ENCODE results near the gene GADD45B. TPM values are rescaled to one million over a fixed set of nuclear protein-coding genes. Genes with fewer than 3 reads are reported as not detected.
"Not testable (repeated sequence)": the region's sequence is repeated elsewhere in the genome, so short reads cannot be mapped to it uniquely, and the experiment has no call there.

Gene GADD45B
- total and polyA plus RNA-seq, 4 experiments from 2014 or later = 44.9 to 94.4 (median 88.3) TPM

DNA sequence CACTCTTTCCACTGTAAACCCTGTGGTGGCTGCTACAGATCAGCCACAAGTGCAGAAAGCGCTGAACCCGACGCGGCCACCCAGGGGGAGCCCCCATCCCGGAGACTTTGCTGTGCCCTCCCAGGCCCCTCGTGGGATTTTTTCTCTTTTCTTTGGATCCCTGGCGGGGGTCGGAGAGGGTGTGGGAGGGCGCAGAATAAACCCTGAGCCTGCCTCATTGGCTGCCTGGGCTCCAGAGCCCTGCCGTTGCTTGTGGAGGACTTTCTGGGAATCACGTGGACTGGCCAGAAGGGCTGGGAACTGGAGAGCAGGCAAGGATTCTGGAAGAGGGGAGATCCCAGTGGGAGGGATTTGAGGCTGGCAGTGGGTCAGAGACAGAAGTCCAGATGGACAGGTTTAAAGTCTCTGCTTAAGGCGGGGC is 24.9 kb downstream of the GADD45B start:
- peaks cover 26% of the 10 kb centered on the region for H3K4me1 ChIP-seq (ENCODE audit: insufficient read depth, low read length)
- Mint-ChIP-seq H3K9me3 (no peaks in the 10 kb centered on the region), H3K27ac (no peak overlapping the region), H3K36me3 (no peaks in the 10 kb centered on the region), H3K27me3 (no peaks in the 10 kb centered on the region), H3K4me1 (peaks cover 9 to 35% (median 17%) of the 10 kb centered on the region in 4 donors), H3K4me3 (no peak overlapping the region)
- no peaks in the 10 kb centered on the region for H3K9me3 ChIP-seq (ENCODE audit: control insufficient read depth in 1 of 2, low read length in 2 of 2)
- intact Hi-C loops (cut with micrococcal nuclease) = no loop called here
- no peak overlapping the region for H3K4me3 ChIP-seq (ENCODE audit: low read length in 2 of 2)
- ChIA-PET CTCF (ENCODE audit: partially characterized antibody) (no interaction called here), POLR2A (ENCODE audit: partially characterized antibody) (interaction anchor here (1.0 kb wide), 1 partner anchor 25 kb away, joined by 3 read pairs; the partner anchor contains the start of gene GADD45B)
- no peak overlapping the region for H3K27ac ChIP-seq (ENCODE audit: low read depth, low read length)
- H3K27me3 ChIP-seq (ENCODE audit: insufficient read depth, low read length) = no peaks in the 10 kb centered on the region
- no peak for DNase-seq
- no peaks in the 10 kb centered on the region for H3K36me3 ChIP-seq (ENCODE audit: insufficient read depth, low read length)

- Histone ChIP-seq H3K9me3 (ENCODE audit: control insufficient read depth in 1 of 2, low read length in 2 of 2) (no peaks in the 10 kb centered on the region), H3K27ac (ENCODE audit: low read depth, low read length) (peak overlapping the region; percentile 74), H3K4me1 (ENCODE audit: insufficient read depth, low read length) (peaks cover 25% of the 10 kb centered on the region), H3K36me3 (ENCODE audit: insufficient read depth, low read length) (no peaks in the 10 kb centered on the region), H3K4me3 (ENCODE audit: low read length in 2 of 2) (peak overlapping the region in 1 of 2 donors; percentile 23), H3K27me3 (ENCODE audit: insufficient read depth, low read length) (no peaks in the 10 kb centered on the region)
- peaks cover 15 to 41% (median 24%) of the 10 kb centered on the region in 4 donors for H3K4me1 Mint-ChIP-seq
- H3K27ac Mint-ChIP-seq = peak overlapping the region; percentile 93 to 97 (median 96)
- H3K36me3 Mint-ChIP-seq = no peaks in the 10 kb centered on the region
- CTCF ChIA-PET (ENCODE audit: partially characterized antibody) = interaction anchor here (0.6 to 3.4 kb wide), 9 partner anchors 9 to 678 kb away, joined by 3 to 13 read pairs (median 4); partner anchors contain the start of gene GADD45B
- peak; percentile 74 to 91 (median 75) for DNase-seq
- H3K27me3 Mint-ChIP-seq = no peaks in the 10 kb centered on the region
- peak overlapping the region; percentile 48 to 89 (median 78) for H3K4me3 Mint-ChIP-seq
- intact Hi-C loops (cut with micrococcal nuclease) = loop anchor here (1.0 to 2.0 kb wide), 3 partner anchors 25 to 49 kb away; no protein-coding TSS in a partner anchor
- POLR2A ChIA-PET (ENCODE audit: partially characterized antibody) = interaction anchor here (0.6 to 8.3 kb wide), 16 partner anchors 9 to 860 kb away, joined by 3 to 271 read pairs (median 8); partner anchors contain the start of genes GADD45B and LMNB2
- no peaks in the 10 kb centered on the region for H3K9me3 Mint-ChIP-seq
Measured at GRCh38 chr19:2503521-2504109, 27.7 kb downstream of the GADD45B start.

DNA sequence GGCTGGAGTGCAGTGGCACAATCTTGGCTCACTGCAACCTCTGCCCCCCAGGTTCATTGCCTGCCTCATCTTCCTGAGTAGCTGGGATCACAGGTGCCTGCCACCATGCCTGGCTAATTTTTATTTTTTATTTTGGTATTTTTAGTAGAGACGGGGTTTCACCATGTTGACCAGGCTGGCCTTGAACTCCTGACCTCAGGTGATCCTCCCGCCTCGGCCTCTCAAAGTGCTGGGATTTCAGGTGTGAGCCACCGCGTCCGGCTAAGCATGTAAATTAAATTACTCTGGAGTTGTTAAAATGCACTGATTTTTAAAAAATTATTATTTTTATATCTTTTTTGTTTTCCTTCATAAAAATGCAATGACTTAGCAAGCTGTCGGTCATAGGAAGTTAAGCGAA is 30.7 kb downstream of the GADD45B start:
- H3K4me1 ChIP-seq (ENCODE audit: insufficient read depth, low read length) = peaks cover 25% of the 10 kb centered on the region
- H3K27ac ChIP-seq (ENCODE audit: low read depth, low read length); H3K27me3 ChIP-seq (ENCODE audit: insufficient read depth, low read length); H3K36me3 ChIP-seq (ENCODE audit: insufficient read depth, low read length); H3K27me3 Mint-ChIP-seq; H3K4me3 ChIP-seq (ENCODE audit: low read length in 2 of 2); H3K9me3 ChIP-seq (ENCODE audit: control insufficient read depth in 1 of 2, low read length in 2 of 2); H3K36me3 Mint-ChIP-seq; H3K9me3 Mint-ChIP-seq; CTCF ChIA-PET (ENCODE audit: partially characterized antibody); intact Hi-C loops (cut with micrococcal nuclease); DNase-seq: not testable (repeated sequence)
- H3K27ac Mint-ChIP-seq = peak overlapping the region in 3 of 7 donors; percentile 73 to 91 (median 78)
- peaks cover 15 to 41% (median 24%) of the 10 kb centered on the region in 4 donors for H3K4me1 Mint-ChIP-seq
- H3K4me3 Mint-ChIP-seq = peak overlapping the region in 2 of 8 donors; percentile 68 to 72
- POLR2A ChIA-PET (ENCODE audit: partially characterized antibody) = interaction anchor here (1.1 to 8.3 kb wide), 4 partner anchors 12 to 114 kb away, joined by 4 to 271 read pairs (median 6); partner anchors contain the start of gene GADD45B

GRCh38 chr19:2507109-2507508 is 31.2 kb downstream of the GADD45B start:
- peak; percentile 48 to 77 (median 62) for DNase-seq
- H3K4me3 ChIP-seq (ENCODE audit: low read length in 2 of 2) = no peak overlapping the region
- ChIA-PET CTCF (ENCODE audit: partially characterized antibody) (no interaction called here), POLR2A (ENCODE audit: partially characterized antibody) (interaction anchor here (1.1 to 8.3 kb wide), 4 partner anchors 12 to 113 kb away, joined by 4 to 271 read pairs (median 6); partner anchors contain the start of gene GADD45B)
- Mint-ChIP-seq H3K9me3 (no peaks in the 10 kb centered on the region), H3K4me3 (peak overlapping the region in 6 of 8 donors; percentile 39 to 72 (median 60)), H3K27me3 (no peaks in the 10 kb centered on the region), H3K27ac (peak overlapping the region; percentile 73 to 93 (median 83)), H3K4me1 (peaks cover 15 to 41% (median 24%) of the 10 kb centered on the region in 4 donors), H3K36me3 (no peaks in the 10 kb centered on the region)
- intact Hi-C loops (cut with micrococcal nuclease) = no loop called here
- H3K36me3 ChIP-seq (ENCODE audit: insufficient read depth, low read length) = no peaks in the 10 kb centered on the region
- no peaks in the 10 kb centered on the region for H3K27me3 ChIP-seq (ENCODE audit: insufficient read depth, low read length)
- H3K27ac ChIP-seq (ENCODE audit: low read depth, low read length) = no peak overlapping the region
- peaks cover 25% of the 10 kb centered on the region for H3K4me1 ChIP-seq (ENCODE audit: insufficient read depth, low read length)
- no peaks in the 10 kb centered on the region for H3K9me3 ChIP-seq (ENCODE audit: control insufficient read depth in 1 of 2, low read length in 2 of 2)

- Mint-ChIP-seq H3K4me1 (peaks cover 6 to 29% (median 14%) of the 10 kb centered on the region in 4 donors), H3K4me3 (no peak overlapping the region), H3K9me3 (no peaks in the 10 kb centered on the region), H3K36me3 (no peaks in the 10 kb centered on the region), H3K27me3 (no peaks in the 10 kb centered on the region), H3K27ac (no peak overlapping the region)
- DNase-seq = no peak
- Histone ChIP-seq H3K27ac (ENCODE audit: low read depth, low read length) (no peak overlapping the region), H3K4me3 (ENCODE audit: low read length in 2 of 2) (no peak overlapping the region), H3K9me3 (ENCODE audit: control insufficient read depth in 1 of 2, low read length in 2 of 2) (no peaks in the 10 kb centered on the region), H3K27me3 (ENCODE audit: insufficient read depth, low read length) (no peaks in the 10 kb centered on the region), H3K36me3 (ENCODE audit: insufficient read depth, low read length) (no peaks in the 10 kb centered on the region), H3K4me1 (ENCODE audit: insufficient read depth, low read length) (peaks cover 7% of the 10 kb centered on the region)
- POLR2A ChIA-PET (ENCODE audit: partially characterized antibody) = interaction anchor here (8.3 kb wide), 1 partner anchor 32 kb away, joined by 271 read pairs; the partner anchor contains the start of gene GADD45B
- intact Hi-C loops (cut with micrococcal nuclease) = no loop called here
- CTCF ChIA-PET (ENCODE audit: partially characterized antibody) = interaction anchor here (1.3 kb wide), 1 partner anchor 102 kb away, joined by 3 read pairs; no protein-coding TSS in a partner anchor
Measured at GRCh38 chr19:2509096-2509495, 33.2 kb downstream of the GADD45B start.

DNA sequence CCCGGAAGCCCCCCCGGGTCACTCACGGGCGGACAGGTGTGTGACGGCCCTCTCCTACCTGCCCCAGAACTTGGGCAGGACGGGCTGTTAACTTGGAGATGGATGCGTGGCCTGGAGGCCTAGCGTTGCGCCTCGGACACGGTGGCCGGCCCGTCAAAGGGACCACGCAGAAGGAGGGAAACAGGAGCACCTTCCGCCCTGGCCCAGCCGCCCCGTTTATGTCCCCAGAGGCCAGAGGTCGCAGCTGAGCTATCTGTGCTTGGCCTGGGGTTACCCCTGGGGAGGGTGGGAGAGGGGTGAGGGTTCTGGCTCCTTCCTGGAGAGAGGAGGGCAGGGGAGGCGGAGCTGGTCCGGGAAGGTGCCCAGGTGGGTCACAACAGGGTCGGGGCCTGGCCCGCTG is 35.6 kb downstream of the GADD45B start:
- Histone ChIP-seq H3K27me3 (ENCODE audit: insufficient read depth, low read length) (no peaks in the 10 kb centered on the region), H3K27ac (ENCODE audit: low read depth, low read length) (no peak overlapping the region), H3K9me3 (ENCODE audit: control insufficient read depth in 1 of 2, low read length in 2 of 2) (no peaks in the 10 kb centered on the region), H3K4me1 (ENCODE audit: insufficient read depth, low read length) (peaks cover 5% of the 10 kb centered on the region), H3K4me3 (ENCODE audit: low read length in 2 of 2) (no peak overlapping the region), H3K36me3 (ENCODE audit: insufficient read depth, low read length) (no peaks in the 10 kb centered on the region)
- DNase-seq = no peak
- Mint-ChIP-seq H3K27me3 (no peaks in the 10 kb centered on the region), H3K36me3 (no peaks in the 10 kb centered on the region), H3K4me1 (peaks cover 7 to 18% (median 11%) of the 10 kb centered on the region in 4 donors), H3K4me3 (no peak overlapping the region), H3K9me3 (no peaks in the 10 kb centered on the region), H3K27ac (no peak overlapping the region)
- intact Hi-C loops (cut with micrococcal nuclease) = no loop called here
- ChIA-PET POLR2A (ENCODE audit: partially characterized antibody) (no interaction called here), CTCF (ENCODE audit: partially characterized antibody) (no interaction called here)

GRCh38 chr19:2511991-2512390 is 36.1 kb downstream of the GADD45B start:
- H3K36me3 Mint-ChIP-seq = no peaks in the 10 kb centered on the region
- ChIA-PET CTCF (ENCODE audit: partially characterized antibody) (no interaction called here), POLR2A (ENCODE audit: partially characterized antibody) (no interaction called here)
- H3K4me3 Mint-ChIP-seq = no peak overlapping the region
- DNase-seq = no peak
- H3K36me3 ChIP-seq (ENCODE audit: insufficient read depth, low read length) = no peaks in the 10 kb centered on the region
- intact Hi-C loops (cut with micrococcal nuclease) = no loop called here
- H3K4me1 ChIP-seq (ENCODE audit: insufficient read depth, low read length) = peaks cover 4% of the 10 kb centered on the region
- H3K27me3 Mint-ChIP-seq = no peaks in the 10 kb centered on the region
- H3K9me3 Mint-ChIP-seq = no peaks in the 10 kb centered on the region
- no peak overlapping the region for H3K4me3 ChIP-seq (ENCODE audit: low read length in 2 of 2)
- H3K4me1 Mint-ChIP-seq = peaks cover 6 to 15% (median 9%) of the 10 kb centered on the region in 4 donors
- H3K27me3 ChIP-seq (ENCODE audit: insufficient read depth, low read length) = no peaks in the 10 kb centered on the region
- H3K27ac ChIP-seq (ENCODE audit: low read depth, low read length) = no peak overlapping the region
- no peaks in the 10 kb centered on the region for H3K9me3 ChIP-seq (ENCODE audit: control insufficient read depth in 1 of 2, low read length in 2 of 2)
- no peak overlapping the region for H3K27ac Mint-ChIP-seq

Measured in CD4-positive, alpha-beta memory T cell (primary cell).